Left renal pelvis (tissue), 4 donors: ENCODE data around the gene KIF18A. TPM values are rescaled to one million over a fixed set of nuclear protein-coding genes. Genes with fewer than 3 reads are reported as not detected.

Experiments
- DNase-seq, 4 donors: peaks; one replicate each; pipeline ENCODE4 v3.0.0-alpha.2; 2013; ENCODE audit warnings: low read depth in 4 of 4, low spot score in 3 of 4
- polyA plus RNA-seq, 4 donors: library from polyadenylated mRNA; unstranded; fragments of 120-200 nt; gene quantifications; one replicate each; pipeline ENCODE4 v1.2.1, GENCODE V29; 2013; ENCODE audit not compliant: insufficient read length in 4 of 4

Gene KIF18A
- polyA plus RNA-seq, 4 donors: 9.6 to 13.4 (median 10.9) TPM

DNA sequence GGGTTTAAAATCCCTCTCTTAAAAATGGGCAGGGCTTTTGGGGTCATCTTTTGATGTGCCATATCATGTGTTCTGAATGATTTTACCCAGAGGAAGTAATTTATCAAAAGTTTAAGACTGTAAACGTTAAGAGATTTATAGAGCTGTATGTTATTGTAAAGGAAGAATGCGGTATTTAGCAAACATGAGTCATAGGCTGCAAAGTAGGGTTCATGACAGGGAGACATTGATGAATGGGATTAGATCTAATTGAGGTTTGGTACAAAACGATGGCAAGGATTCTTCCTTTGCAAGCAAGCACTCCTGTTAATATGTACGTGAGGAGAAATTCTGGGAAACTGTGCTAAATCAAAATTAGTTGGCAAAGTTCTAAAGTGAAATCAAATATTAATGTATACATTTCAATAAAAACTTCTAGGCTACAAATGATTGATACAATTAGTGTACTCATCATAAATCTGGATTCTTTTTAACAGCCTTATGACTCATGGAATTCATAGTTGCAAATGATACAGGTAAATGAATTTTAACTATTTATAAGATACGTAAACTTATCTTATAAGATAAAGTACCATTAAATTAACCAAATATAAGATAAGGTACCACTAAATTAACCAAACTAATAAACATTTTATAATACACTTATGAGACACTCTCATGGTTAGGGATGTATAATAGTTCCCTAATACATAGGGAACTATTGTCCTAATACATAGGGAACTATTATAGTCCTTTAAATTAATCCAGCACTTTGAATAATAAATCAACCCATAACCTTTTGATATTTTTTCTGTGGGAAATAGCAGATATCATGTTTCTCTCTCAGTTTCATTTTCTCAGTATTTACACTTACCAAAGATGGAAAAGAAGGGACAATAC, 58.4 kb downstream of the KIF18A start:
- no peak for DNase-seq

DNA sequence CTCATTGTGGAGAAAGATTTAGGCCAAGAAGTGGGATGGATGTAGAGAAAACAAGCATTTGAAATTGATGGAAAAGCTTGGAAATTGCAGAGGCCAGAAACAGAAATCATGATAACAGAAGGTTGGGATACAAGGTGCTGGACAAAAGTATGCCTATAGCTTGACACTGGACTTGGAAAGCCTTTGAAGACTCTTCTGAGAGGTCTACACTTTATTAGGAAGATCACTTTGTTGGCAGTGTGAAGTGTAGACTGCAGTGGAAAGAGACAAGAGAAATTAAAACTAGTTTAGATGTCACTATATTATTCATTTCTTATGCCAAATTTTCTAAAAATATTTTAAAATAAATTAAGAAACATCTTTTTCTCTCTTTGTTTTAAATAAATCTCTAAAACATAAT, 59.1 kb downstream of the KIF18A start:
- no peak for DNase-seq

DNA sequence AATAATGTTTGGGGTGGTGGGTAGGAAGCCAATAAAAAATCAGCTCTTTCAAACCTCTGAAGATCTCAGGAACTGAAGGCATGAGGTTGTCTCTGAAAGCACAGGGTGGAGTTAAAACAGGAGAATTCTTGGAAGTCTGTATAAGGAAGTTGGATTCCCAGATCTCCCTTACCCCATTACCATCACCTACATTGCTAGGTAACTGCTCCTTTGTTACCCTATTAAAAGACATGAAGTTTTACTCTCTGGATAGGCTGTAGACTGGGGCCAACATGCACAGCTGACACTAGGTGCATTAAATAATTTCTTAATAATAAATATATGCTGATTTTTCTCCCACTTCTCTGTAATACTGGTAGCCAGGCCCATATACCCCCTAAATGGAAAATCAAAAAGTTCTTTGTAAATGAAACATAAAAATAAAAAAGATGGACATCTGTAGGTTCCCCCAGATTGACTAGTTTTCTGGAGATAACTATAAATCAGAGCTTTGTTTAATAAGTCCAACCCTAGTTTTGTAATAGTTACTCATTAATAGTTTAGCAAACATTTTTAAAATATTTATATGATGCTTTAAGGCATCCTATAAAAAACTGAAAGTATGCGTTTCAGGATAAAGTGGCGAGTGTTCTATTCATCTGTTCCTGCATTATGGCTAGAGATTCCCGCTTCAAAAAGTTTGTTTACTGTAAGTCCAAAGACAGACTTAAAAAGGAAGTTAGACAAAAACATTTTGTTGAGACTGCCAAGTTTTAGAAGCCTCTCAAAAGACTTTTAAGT, 63.8 kb downstream of the KIF18A start:
- DNase-seq: no peak

DNA sequence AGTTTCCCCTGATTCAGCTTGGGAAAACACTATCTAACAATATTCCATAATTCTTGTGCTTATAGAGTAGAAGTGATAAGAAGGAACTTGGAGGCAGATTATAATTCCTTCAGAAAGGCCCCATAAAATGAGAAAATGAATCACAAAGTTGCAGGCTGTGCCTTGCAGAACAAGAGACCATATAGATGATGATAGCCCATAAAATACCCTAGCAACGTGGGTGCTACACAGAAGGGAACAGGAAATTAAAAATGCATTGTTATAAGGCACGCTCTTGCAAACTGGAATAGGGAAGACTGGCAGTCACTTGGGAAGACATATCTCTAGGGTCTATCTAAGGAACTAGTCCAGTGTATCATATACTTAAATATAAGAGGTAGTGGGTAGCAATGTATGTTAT, 67.6 kb downstream of the KIF18A start:
- DNase-seq: no peak

DNA sequence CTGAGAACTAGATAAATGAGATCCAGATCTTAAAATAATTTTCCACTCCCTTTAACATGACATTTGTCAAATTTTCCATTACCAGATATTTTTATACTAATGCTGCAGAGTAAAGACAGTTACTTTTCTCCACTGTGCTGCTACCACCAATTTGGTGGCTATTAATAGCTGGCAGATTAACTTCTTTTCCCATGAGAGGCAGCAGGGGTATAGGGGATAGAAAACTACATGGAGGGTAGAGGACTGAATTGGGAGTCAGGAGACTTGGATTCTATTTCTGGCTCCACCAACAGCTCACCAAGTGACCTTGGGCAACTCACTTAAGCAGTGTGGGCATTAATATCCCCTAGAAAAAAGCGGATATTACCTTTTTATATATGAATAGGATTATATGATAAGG, 69.2 kb downstream of the KIF18A start:
- DNase-seq: no peak

DNA sequence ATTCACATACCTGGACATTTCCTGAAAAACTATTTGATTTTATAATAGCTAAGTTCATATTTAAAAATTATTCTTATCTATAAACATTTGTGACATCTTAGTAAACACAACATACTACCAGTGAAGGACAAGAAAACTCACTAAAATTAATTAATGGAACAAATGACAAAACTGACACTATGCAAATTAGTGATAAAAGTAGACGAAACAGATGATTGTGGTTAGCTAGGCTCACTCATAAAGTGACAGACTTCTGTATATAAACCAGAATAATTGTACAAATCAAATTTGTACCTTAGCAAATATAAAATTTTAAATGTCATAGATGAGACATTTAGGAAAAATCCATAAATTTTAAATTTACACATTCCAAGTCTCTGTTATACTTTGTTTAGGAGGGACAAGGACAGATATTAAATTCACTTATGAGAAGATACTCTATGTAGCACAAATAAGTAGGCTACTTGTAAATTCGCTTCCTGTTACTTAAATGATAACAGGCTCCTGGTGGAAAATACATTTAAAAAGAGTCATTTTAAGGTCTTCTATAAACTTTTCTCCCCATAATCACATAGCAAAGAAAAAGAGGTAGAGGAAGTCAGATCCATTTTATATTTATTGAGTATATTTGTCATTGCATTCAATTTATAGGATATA, 81.2 kb downstream of the KIF18A start:
- DNase-seq: no peak

DNA sequence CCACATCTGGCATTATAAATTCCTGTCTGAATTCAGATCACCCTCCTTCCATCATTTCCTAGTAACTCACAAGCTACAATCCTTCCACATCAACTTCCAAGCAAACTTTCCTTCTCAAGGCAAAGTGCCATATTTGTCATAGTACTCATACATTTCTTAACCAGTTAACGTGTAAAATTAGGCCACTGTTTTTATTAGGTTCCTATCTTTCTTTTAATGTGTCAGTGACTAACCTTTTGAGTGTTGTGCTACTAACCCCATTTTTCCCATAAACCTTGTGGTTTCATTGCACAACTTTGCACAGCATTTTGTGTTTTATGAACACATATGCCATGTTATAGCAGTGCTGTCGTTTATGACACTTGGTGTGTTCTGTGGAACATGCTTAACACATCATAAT, 90.1 kb downstream of the KIF18A start:
- DNase-seq: no peak

DNA sequence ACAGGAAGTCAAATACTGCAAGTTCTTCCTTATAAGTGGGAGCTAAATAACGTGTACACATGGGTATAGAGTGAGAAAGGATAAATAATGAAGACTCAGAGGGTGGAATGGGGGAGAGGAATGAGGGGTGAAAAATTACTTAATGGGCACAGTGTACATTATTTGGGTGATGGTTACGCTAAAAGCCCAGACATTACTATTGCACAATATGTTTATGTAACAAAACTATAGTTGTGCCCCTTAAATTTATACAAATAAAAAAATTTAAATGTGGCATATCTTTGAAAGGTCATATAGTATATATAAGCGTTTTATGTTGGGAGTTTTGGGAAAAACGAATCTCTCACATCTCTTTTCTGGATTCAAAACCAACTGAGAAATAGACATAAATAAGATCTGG, 96.1 kb downstream of the KIF18A start:
- no peak for DNase-seq

DNA sequence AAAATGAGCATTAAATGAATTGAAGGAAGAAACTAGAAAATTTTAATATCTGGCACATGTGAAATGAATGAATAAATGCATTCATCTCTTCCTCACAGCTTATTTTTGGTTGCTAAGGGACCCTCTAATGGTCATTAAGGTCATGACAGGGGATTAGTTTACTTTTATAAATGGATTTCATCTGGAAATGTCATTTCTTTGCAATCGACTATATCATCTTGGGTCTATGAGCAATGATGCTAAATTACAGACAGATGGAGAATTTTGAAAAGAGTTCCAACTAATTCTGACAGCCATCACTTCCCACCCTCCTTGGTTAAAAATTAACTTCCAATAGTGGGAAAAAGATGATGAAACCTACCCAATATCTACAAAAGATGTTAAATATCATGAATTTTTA, 98.0 kb downstream of the KIF18A start:
- no peak for DNase-seq

DNA sequence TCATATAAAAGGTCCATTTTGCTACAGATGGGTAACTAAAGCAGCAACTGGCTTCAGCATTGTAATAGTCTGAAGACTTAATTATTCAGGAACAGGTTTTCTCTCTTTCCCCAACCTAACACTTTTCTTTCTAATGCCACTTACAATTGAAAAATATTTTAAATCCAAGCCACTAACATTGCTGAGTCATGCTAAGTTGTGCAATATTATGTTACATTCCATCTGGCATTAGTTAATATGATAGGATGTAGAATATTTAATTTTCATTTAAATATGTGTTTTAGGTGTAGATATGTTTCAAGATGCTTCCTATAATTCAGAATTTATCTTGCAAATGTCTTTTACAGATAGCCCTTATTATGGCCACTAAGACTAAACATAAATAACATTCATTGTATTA, 98.6 kb downstream of the KIF18A start:
- no peak for DNase-seq

DNA sequence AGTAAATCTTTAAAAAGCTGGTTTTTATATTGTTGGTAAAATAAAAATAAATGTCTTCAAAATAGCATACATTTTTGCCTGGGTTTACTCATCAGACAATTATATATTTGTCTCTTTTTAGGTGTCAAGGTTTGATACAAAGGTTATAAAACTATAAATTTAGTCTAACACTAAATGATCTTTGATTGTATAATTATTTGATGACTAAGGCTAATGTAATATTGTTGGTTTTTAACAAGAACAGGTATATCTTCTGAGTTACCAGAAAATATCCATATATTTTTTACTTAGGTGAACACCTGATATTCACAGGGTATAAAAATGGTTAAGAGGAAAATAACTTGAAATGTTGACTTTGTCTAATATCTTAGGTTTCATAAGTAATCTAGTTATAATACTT, 104.3 kb downstream of the KIF18A start:
- DNase-seq: no peak

DNA sequence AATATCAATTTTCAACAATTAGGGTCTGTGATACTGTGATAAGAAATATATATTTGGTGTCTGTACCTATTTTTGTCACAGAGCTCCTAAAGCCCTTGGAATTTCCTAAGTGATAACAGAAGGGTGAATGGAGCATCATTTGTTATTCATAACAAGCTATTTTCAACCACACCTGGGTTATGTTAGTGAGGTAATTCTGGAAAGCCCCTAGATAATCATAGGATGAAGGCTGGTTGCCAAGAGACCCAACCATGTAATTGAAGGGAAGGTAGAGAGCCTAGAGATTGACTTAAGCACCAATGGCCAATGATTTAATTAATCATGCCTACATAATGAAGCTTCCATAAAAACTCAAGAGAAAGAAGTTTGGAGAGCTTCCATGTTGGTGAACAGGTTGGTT, 109.4 kb downstream of the KIF18A start:
- DNase-seq: no peak

DNA sequence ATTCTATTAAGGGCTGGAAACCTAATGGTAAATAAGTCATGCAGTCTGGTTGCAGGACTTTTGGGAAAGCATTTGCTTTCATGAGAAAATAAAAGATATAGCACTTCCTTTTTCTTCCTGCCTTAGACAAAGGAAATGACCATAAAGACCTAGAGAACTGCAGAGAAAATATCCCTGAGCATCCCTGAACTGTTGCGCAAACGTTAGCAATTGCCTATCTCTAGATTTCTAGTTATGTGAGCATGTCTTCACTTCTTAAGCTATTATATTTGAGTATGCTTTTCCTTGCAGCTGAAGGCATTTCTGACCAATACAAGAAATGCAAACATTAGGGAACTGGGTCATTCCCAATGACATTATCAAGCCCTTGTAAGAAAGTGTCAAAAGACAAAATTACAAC, 110.6 kb downstream of the KIF18A start:
- no peak for DNase-seq

DNA sequence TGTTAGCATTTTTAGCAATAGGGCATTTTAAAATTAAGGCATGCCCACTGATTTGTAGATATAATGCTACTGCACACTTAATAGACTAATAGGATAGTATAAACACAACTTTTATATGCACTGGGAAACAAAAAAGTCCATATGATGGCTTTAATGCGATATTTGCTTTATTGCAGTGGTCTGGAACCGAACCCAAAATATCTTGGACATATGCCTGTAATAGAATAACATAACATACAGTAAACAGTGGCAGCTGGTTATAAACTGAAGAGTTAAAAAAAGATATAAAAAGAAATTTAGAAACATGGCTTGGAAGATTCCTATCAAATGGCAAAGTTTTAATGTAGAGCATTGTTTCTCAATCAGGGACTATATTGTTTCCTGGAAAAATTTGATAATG, 111.9 kb downstream of the KIF18A start:
- DNase-seq: no peak

DNA sequence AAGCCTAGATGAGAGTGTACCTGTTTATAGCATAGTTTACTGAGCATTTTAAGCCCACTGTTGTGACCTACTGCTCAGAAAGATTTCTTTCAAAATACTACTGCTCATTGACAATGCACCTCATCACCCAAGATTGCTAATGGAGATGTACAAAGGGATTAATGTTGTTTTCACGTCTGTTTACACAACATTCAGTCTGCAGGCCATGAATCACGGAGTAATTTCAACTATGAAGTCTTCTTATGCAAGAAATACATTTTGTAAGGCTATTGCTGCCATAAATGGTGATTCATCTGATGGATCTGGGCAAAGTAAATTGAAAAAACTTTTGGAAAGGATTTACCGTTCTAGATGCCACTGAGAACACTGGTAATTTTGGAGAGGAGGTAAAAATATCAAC, 112.9 kb downstream of the KIF18A start:
- DNase-seq: no peak

DNA sequence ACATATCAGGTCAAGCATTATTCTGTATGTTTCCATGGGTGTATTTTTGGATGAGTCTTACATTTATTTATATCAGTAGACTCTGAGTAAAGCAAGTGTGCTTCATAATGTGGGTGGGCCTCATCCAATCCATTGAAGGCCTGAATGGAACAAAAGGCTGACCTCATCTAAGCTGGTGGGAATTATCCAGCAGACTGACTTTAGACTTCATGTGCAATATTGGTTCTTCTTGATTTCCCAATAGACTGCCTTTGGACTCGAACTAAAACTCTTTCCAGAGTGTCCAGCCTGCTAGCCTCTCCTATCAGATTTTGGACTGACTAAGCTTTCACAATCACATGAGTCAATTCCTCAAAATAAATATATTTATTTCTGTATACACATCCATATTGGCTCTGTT, 116.2 kb downstream of the KIF18A start:
- no peak for DNase-seq

DNA sequence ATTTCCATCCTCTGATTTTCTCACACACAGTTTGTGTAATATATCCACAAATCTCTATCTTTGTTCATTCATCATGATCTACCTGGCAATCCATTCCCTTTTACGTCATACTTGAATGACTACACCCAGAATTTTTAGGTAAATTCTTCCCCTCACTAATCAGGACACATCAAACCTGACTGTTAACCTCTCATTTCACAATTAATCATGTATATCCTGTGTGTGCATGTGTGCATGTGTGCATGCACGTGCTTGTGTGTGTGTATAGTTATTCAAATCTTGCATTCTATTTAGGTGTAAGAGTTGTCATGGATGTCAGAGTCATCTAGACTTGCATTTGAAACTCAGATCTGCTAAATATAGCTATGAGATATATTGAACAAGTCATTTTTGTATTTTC, 130.4 kb downstream of the KIF18A start:
- no peak for DNase-seq

DNA sequence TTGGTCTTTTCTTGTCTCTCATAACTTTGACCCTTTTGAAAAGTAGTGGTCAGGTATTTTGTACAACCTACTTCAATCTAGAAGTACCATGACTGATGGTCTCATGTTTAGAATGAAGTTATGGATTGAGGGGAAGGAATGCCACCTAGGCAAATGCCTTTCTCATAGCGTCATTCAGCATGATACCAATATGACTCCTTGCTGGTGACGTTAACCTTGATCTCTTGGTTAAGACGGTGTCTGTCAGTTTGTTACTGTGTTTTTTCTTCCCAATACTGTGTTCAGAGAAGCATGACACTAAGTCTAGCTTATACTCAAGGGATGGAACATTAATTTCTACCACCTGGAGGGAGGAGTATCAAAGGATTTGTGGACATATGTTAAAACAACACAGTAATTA, 130.9 kb downstream of the KIF18A start:
- DNase-seq: no peak

DNA sequence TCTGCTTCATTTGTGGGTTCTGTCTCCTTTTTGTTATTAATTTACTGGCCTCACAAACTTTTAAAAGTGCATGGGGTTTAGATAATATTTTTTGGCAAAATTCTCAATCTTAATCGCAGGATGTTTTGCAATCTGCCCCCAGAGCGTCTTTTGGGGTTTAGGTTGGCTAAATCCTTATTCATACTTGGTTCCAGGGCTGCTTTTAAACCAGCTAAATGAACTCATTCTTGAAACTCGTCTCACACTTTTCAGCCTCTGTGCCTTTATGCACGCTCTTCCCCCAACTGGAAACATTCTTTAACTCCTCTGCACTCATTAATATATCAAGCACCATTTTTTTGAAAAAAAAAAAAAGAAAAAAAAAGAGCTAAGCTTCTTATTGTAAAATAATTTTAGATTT, 131.7 kb downstream of the KIF18A start:
- DNase-seq: no peak

DNA sequence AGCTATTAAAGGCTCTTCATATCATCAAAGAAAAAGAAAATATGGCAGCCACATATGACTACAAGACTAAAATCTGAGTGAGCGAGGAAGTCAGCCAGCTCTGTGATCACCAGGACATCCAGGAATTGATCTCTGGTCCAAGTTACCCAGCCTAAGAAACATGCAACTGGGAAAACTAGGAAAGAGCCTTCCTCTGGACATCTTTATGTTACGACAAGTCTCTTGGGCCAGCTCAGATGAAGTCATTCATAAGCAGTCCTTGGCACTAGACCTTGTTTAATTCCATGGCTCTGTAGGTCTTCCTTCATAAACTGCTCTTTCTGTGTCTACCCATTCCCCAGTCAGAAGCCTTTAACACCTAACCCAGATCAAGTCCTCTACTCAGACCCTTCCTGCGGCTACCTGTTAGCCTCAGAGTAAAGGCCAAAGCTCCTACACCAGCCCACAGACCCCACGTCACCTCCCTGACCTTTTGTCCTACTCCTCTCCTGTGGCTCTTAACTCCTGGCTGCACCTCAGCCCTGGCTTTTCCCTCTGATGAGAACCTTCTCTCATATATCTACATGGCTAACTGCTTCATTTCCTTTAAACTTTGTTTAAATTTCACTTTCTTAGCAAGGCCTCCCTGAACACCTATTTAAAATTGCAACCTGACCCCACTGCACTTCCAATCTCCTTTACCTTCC, 134.0 kb downstream of the KIF18A start:
- DNase-seq: no peak
